NCI-H2029 treated with DMSO at 0.1 percent for 48 hours (cell line): ENCODE measurements around the gene PLPPR4.
"Not testable (repeated sequence)": the region's sequence is repeated elsewhere in the genome, so short reads cannot be mapped to it uniquely, and the experiment has no call there.

Source experiments
- DNase-seq: peaks from one replicate; lab custom pipeline; 2025; lab: John Stamatoyannopoulos, UW

The PLPPR4 gene

DNA sequence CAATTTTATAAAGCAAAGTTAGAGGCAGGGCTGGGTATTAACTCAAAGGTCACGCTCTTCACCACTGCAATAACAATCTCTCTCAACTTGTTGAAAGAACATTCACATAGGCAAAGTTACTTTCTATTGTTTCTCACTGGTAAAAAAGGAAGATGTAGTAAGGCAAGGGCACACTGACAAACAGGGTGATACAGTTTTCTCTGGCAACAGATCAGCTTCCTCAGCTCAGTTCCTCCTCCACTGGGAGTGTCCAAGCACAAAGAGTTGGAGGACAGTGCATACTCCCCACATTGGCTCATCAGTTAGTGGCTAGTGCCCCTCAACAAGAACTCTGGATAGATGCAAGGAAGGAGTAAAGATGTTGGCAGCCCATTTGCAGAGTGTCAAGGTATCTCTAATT is 3.7 kb downstream of the PLPPR4 start:
- DNase-seq: no peak

DNA sequence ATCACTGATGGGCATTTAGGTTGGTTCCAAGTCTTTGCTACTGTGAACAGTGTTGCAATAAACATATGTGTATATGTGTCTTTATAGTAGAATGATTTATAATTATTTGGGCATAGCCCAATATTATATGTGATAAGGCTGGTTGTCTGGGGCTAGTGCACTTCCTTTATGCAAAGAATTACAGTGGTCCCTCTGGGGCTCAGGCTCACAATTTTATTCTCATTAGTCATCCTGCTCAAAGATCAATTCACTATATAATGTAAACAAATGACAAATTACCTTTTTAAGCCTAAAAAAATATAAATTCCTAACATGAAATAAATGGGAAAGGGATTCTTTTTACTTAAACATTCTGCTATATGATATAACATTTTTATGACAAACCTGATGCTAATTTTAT is 5.0 kb downstream of the PLPPR4 start:
- DNase-seq: no peak

DNA sequence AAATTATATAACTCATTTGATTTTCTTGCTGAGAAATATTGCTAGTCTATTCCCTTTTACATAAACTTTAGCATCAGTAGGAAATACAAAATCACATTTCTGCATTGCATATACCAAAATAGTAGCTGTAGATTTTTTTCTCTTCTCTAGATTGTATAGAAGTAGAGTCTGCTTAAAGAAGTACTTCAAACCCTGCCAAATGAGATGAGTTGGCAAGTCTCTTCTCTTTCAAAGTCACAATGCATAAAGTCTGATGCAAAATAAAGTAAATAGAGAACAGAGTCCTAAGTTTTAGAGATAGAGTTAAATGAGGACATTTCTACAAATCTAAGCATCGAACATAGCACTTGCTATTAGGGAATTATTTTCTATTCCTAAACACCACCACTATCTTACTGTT is 6.4 kb downstream of the PLPPR4 start:
- no peak for DNase-seq

DNA sequence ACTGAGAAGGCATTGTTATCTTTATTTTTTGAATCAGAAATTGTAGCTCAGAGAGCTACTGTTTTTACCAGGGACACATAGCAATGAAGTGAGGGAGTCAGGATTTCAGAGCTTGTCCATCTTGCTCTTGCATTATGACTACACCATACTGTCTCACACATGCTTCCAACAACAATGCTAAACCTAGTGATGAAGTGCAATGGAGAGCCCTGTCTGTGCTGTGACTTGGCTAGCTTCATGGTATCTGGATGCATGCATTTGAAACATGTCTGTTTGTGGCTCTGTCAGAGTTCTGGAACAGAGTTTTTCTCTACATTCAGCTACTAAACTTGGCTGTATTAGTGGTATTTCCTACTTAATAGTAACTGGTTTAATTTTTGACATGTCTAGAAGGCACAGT is 7.0 kb downstream of the PLPPR4 start:
- DNase-seq: no peak

DNA sequence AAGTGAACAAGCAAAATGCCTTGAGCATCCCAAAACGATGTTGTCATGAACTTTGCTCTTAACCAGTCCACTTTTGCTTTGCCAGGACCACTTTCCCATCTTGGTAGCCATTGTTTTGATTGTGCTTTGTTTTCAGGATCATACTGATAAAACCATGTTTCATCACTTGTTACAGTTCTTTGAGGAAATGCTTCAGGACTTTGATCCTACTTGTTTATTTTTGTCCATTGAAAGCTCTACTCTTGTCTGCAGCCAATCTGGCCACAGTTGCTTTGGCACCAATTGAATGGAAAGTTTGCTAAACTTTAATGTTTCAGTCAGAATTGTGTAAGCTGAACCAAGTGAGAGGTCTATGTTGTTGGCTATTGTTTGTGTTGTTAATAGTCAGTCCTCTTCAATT is 12.8 kb downstream of the PLPPR4 start:
- no peak for DNase-seq

DNA sequence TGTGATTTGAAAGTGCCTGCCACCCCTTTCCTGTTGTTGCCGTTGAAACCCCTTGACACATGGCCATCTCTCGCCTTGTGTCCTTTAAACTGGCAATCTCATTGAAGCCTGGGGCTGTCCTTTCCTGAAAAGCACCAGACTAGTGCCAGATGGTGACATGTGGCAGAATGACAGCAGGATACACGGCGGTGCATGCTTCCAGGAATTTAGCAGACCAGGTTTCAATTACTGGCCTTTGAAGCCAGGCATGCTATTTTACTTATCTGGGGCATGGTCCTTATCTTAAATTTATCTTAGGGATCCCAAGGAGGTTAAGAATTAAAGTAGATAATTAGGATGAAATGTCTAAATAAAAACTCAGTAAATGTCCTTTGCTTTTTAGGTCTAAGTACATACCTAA is 15.2 kb downstream of the PLPPR4 start:
- DNase-seq: no peak

DNA sequence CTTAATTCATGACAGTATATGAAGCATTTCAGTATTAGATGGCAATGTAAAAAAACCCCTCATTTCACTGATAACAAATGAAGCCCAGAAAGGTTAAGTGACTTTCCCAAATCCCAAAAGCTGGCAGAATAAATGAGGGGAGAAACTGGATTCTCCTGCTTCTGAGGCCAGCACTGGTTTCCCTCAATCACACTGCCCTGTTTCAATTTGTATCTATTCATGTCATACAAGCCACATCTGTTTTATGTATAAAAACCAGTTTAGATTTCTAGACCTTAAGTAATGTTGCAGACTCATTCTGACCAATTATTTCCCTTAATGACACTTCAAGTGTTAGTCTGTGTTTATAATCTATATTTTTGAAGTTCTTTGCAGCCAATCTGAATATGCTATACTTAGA is 16.8 kb downstream of the PLPPR4 start:
- no peak for DNase-seq

DNA sequence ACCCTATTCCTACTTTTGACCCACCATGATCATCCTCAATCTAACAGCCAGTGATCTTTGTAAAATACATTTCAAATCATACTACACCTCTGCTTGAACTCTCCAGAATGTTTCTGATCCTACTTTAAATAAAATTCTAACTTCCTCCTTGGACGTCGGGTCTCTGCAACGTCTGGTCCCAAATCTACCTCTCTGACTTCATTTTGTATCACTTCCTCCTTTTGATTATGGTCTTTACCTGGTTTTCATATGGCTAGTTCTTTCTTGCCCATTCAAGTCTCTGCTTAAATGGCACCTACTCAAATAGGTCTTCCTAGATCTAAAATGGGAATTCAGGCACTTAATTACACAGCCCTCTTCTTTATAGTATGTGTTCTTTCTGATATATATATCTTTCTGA is 18.2 kb downstream of the PLPPR4 start:
- DNase-seq: no peak

DNA sequence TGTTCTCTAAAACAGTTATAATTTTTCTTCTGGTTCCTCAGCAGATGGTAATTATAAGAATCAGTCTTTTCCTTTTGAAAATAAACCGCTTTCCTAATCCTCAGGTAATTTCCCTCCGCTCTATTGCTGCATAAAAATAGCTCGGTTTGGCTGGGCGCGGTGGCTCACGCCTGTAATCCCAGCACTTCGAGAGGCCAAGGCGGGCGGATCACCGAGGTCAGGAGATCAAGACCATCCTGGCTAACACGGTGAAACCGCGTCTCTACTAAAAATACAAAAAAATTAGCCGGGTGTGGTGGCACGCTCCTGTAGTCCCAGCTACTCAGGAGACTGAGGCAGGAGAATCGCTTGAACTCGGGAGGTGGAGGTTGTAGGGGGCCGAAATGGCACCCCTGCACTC is 19.2 kb downstream of the PLPPR4 start:
- not testable (repeated sequence) for DNase-seq

DNA sequence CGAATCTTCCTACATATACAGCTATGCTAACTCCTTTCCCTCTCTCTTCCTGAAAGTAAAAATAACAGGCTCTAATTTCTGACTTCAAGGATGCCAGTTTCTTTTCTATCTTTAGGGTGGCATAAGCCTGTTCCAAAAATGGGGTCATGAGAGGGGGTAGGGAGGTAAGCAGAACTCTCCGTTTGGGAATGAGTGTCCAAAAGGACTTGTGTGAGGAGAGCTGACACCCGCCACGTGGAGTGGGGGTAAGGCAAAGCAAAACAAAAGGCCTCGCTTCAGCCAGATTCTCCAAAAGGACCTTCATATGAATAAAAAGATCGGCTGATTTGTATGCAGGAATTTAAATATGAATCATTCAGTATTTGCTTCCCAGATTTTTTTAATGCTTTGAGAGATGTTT is 28.6 kb downstream of the PLPPR4 start:
- DNase-seq: no peak

DNA sequence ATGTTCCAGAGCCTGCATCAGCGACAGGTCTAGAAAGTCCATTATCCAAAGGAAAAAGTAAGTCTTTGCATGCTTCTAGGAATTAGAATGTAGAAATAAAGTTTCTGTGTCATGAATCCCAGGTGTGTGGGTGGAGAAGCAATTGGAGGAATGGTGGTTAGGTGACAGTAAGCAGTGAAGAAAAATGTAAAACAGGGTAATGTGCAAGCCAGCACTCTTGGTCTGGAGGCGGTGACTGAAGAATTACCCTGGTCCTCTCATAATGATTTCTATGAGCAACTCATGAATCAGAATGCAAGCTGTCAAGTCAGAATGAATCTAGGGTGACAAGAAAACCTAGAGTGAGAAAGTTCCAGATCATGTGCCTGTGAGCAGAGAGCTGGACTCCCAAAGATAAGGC is 33.6 kb downstream of the PLPPR4 start:
- DNase-seq: no peak

DNA sequence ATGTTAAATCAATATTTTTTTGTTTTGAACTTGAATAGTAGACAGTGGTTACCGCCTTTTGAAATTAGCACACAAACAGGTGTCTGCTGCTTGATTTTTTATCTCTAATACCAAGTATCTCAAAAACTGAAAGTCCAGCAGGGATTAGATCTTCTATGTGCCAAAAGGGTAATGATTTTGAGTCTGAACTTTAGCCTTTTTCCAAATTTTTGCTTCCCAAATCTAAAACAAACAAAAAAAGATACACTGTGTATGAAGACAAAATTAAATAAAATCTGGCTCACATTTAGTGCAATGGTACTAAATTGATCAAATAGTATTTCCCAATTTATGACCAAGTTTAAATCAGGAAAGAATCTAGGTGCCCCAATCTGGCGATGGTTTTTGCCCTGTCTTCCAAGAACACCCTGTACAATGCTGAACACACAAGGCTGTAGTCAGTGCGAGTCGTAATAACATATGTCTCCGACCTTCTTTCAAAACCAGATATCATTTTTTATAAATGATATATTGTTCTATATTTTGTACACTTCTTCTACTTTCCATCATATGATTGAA is 40.5 kb downstream of the PLPPR4 start:
- DNase-seq: no peak

DNA sequence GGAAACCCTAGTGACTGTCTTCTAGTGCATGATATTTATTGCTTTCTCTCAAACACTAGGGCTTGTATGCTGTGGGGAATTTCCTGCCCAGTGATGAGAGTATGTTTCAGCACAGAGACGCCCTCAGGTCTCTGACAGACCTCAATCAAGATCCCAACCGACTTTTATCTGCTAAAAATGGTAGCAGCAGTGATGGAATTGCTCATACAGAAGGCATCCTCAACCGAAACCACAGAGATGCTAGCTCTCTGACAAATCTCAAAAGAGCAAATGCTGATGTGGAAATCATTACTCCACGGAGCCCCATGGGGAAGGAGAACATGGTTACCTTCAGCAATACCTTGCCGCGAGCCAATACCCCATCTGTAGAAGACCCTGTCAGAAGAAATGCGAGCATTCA is 41.3 kb downstream of the PLPPR4 start:
- no peak for DNase-seq

DNA sequence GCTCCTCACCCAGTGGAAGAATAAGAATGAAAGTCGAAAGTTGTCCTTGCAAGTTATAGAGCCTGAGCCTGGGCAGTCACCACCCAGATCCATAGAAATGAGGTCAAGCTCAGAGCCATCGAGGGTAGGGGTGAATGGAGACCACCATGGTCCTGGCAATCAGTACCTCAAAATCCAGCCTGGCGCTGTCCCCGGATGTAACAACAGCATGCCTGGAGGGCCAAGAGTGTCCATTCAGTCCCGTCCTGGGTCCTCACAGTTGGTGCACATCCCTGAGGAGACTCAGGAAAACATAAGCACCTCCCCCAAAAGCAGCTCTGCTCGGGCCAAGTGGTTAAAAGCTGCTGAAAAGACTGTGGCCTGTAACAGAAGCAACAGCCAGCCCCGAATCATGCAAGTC is 41.8 kb downstream of the PLPPR4 start:
- no peak for DNase-seq

DNA sequence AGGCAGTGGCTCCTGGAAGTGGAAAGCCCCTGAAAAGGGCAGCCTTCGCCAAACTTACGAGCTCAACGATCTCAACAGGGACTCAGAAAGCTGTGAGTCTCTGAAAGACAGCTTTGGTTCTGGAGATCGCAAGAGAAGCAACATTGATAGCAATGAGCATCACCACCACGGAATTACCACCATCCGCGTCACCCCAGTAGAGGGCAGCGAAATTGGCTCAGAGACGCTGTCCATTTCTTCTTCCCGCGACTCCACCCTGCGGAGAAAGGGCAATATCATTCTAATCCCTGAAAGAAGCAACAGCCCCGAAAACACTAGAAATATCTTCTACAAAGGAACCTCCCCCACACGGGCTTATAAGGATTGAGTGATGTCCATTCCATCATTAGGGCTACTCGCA is 42.4 kb downstream of the PLPPR4 start:
- no peak for DNase-seq

DNA sequence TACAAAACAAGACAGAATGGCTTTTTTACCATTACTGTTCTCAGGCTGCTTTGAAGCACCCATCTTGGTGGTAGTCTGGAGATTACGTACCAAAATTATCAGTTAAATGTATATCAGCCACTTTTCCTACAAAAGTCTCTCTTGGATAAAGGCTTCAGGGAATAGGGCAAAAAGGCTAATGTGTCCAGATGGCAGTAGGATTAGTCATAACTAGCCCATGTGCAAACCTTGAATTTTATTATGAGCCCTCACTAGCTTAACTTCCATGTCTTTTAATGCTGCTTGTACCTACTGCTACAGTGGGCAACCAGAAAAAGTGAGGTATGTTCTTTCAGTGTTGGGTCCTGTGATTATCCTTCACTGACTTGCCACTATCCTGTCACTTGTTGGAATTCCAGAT is 51.0 kb downstream of the PLPPR4 start:
- DNase-seq: no peak

DNA sequence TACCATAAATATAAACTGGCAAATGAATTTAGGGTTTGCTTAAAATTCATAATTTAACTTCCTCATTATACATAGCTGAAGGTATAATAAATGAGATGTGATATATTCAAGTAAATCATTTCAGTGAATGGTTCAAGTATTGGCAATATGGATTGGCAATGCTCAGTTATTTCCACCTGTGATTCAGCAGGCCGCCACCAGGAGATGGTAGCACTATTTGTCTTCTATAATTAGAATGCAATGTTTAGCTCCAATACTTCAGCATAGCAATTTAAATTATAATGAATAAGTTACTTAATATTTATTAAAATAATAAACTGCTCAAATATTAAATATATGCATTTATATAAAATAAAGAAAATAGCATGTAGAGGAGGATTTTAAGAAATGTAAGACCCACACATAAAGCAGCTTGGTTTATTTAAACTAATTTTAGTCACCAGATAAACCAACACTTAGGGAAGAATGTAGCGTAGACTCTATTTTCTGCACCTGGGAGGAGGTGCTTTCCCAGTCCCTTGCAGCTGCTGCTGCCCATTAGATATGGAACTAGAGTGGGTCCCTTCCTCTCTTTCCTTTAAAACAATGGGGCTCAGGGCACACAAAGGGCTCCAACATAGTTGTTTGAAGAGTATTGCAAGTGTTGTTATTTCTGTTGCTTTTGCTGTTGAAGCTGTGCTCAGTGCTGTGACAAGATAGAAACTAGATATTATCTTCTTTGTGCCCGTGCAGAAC is 62.1 kb downstream of the PLPPR4 start:
- DNase-seq: no peak

DNA sequence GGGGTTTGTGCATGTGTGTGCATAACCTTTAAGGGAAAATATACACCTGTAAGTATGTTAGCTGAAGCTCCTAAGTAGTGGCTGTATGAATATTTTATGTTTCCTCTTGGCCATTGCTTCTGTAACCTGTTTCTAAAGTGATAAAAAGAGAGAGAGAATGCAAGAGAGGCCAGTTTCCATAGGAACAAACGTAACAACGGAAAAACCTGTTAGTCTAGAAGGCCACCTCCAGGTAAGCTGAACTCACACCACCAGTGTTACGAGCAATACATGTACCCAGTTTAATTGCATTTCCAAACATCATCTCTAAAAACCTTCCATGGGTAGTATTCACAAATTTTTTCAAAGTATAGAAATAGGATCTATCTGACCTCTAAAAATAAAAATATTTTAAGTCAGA is 63.1 kb downstream of the PLPPR4 start:
- DNase-seq: no peak

DNA sequence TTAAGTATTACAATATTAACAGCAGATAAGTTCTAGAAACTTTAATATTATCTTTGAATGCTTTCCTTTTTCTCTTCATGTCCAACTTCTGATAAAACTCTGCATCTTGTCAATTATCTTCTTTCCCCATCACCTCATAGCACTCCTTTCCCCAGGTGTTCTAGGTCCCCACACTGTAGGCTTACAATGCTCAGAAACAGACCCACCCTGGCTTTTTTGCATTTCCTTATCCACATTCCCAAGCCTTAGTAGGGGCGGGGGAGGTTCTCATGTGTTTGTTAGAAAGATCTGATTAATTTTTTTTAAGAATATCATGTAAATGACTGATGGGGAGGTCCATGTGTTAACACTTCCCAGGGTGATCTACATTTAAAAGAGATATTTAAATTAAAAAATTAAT is 63.9 kb downstream of the PLPPR4 start:
- DNase-seq: no peak

DNA sequence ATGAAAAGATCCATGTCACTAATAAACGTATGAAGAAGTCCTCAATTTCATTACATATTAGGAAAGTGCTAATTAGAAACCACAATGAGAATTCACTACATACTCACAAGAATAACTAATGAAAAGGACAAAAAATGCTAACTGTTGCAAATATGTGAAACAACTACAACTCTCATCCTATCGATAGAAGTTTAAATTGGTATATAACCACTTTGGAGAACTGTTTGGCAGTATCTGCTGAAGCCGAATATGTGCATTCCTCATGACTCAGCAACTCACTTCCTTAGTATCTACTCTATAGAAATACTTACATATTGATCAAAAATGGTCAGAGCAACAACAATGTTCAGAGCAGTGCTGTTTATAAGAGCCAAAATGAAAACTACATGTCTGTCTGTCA is 66.8 kb downstream of the PLPPR4 start:
- DNase-seq: no peak

DNA sequence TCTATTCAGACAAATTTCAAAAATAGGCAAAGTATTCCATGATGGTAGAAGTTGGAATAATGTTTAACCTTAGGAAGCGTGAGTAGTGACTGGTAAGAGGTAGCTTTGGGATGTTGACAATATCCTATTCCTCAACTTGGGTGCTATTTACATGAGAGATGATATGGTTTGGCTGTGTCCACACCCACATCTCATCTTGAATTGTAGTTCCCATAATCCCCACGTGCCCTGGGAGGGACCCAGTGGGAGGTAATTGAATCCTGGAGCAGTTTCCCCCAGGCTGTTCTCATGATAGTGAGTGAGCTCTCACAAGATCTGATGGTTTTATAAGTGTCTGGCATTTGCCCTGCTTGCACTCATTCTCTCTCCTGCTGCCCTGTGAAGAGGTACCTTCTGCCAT is 67.3 kb downstream of the PLPPR4 start:
- no peak for DNase-seq

DNA sequence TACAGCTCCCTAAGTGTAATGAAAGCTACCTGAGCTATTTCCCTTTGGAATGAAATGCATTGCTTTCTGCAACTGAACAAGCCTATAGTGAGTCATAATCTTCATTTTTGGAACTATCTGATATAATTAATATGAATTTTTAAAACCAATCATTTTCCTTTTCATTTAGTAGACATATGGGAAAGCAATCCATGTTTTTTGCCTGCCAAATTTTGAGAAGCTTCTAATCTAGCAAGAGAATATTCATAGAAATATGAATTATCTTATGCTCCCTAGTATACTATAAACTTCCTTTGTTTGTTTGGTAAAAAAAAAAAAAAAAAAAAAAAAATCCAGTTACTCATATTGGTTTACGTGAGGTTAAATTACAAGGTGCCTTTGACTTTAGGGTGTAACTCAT is 68.3 kb downstream of the PLPPR4 start:
- no peak for DNase-seq

DNA sequence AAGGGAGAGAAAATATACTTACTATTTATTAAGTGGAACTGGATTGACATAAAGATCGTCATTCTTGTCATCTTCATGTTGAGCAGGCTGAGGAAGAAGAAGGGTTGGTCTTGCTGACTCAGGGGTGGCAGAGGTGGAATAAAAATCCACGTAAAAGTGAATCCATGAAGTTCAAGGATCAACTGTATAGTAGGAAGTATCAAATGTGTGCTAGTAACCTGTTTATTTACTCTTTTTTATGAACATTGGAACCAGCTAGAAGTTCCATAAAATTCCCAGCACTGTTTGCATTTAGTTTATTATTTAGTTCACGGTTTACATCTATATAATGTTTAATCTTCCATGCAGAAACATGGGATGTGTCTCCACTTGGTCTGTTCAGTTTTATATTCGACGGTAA is 70.7 kb downstream of the PLPPR4 start:
- DNase-seq: no peak

DNA sequence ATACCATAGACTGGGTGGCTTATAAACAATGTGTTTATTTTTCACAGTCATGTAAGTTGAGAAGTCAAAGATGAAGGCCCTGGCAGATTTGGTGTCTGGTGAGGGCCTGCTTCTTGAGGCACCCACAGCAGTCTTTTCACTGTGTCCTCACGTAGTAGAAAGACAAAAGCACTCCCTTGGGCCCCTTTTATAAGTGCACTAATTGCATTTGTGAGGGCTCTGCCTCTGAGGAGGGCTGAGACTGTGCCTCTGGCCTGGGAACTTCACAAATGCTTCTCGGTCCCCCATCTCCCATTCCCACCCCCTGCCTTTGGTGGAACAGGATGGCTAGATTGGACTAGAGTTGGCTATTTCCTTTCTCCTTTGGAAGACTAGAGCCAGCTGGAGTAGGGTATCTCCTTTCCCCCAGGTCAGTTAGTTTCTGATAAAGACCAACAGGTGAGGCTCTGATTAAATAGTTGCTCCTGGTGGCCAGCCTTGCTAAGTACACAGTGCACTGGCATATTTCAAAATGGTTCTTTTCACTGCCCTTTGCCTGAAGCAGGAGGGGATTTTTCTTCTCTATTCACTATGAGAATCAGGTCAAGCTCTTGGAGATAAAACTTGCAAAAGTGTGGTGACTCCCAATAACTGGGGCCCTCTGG is 82.9 kb downstream of the PLPPR4 start:
- no peak for DNase-seq
